ENCODE data around the gene FHIT. TPM values are rescaled to one million over a fixed set of nuclear protein-coding genes. Genes with fewer than 3 reads are reported as not detected.

Gene FHIT
- total RNA-seq, 1 donor from 2014 or later: 10.2 TPM

DNA sequence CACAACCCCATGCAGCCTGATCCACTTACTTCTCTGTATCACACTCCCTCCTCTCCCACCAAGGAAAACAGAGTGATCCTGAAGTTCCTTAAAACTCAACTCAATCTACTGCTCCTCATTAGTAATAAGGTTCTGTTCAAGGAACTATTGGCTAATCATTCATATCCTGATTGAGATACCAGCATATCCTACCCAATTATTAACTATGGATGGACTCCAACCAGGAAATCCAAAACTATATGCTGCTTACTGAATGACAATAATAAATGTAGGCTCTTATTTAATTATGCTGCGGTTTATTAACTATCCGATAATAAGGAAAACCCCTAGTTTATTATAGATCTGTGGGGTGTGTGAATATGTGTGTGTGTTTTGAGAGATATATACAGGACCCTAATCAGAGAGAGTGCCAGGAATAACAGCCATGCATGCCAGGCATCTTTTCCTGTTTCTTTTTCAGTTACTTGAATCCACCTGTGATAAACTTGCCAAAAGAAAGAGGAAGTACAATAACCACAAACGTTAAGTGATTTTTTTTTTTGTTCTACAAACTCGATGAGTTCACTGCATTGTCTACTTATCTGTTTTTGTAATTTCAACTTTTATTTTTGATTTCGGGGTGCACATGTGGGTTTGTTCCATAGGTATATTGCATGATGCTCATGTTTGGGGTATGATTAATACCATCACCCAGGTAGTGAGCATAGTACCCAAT lies 1169.7 kb downstream of the FHIT start:
- intact Hi-C loops (cut with DNase I): no loop called here
- ATAC-seq (no peak), DNase-seq (ENCODE audit: low spot score) (no peak)

DNA sequence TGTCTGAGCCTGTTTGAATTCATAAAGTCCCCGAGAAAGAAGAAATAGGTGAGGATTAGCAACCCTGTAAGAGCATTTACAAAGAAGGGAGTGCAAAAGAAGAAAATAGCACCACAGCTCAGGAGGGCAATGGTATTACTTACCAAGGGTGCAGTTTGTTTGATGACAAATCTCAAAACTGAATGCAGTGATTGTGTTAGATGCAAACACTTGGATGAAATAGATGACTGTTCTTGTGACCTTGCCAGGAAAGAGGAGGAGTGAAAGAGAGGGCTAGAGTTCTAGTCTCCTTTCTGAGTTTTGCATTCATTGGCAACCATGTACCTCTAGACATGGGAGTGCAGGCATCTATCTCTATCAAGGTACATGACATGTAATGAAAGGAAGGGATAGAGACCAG lies 1170.6 kb downstream of the FHIT start:
- DNase-seq (ENCODE audit: low spot score) (no peak), ATAC-seq (no peak)
- intact Hi-C loops (cut with DNase I): no loop called here

DNA sequence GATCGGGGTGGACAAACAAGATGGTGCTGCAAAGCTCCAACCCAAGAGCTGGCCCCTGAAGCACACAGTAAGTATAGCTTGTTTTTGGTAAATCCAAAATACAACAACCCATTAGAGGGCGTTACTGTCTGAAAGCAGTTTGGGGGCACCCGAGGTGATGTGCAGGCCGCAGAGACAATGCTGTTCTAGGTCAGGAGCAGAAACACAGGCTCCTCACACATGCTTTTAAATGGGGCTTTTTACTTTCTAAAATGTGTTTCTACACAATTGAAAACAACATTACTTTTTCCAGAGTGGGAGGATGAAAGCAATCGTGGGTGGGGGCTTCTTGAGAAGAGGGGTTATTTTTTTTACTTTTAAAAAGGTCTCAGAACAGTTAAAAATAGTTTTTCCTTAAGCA lies 1172.2 kb downstream of the FHIT start:
- intact Hi-C loops (cut with DNase I): no loop called here
- ATAC-seq (no peak), DNase-seq (ENCODE audit: low spot score) (no peak)

DNA sequence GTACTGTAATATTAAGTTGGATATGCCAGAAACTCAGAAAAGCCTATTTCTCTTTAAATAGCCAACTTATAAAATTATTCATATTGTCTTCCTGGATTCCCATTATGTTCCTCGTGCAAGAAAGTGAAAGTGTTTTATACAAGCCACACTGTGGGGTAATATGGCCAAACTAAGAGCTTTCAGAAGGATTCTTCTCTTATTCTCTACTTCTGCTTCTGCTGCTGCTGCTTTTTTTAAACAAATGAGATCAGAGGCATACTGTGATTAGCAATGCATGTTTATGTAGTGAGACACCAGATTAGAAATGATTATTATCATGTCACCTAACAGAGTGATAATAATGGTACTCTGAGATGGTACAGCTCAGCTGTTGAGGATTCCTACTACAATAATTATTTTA lies 1174.9 kb downstream of the FHIT start:
- intact Hi-C loops (cut with DNase I): no loop called here
- no peak for DNase-seq (ENCODE audit: low spot score)
- no peak for ATAC-seq

DNA sequence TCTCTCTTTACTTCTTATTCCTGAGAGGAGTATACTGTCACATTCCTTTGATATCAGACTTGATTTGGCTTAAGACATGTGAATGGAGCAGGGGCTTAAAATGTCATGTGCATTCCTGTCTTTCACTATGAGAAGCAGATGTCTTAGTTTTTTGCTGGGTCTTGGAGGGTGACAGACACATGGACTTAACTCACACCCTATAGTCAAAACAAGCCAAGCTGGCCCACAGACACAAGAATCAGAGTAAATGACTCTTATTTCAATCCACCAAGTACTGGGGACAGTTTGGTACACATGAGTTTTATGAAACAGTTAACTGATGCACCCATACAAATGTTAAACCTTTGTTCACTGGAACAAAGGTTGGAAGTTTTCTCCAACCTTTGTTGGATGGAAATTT lies 1177.3 kb downstream of the FHIT start:
- ATAC-seq: no peak
- intact Hi-C loops (cut with DNase I): no loop called here
- no peak for DNase-seq (ENCODE audit: low spot score)

DNA sequence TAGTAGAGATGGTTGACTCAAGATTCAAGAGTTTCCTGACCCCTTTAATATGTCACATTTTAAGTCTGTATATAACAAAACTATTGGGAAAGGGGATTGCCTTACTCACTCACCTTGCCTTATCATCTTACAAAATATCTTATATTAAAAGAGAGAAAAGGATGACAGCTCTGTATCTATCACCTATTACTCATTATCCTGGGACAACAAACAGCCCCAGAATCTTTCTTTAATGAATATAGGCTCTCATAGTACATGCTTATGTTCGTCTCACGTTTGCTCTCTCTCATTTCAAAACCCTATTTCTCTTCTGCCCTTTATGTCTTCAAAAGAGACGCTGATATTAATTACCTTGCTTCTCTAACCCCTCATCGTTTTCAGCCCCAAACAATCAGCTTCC lies 1178.0 kb downstream of the FHIT start:
- intact Hi-C loops (cut with DNase I): no loop called here

DNA sequence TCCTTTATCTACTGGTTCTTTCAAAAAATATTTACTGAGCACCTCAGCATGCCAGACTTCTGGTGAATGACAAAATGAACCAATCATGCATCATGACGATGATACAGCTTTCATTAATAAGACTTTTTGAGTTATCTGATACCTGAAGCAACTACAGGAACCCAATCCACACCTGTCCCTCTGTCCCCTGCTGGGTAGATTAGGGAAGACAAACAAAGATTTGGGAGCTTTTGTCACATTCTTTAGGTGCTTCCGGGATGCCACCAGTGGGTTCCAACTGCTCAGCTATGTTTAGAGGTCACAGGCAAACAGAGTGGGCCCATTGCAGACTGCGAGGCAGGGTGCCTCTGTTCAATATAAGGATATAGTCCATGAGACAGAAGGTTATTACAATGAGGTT lies 1180.9 kb downstream of the FHIT start:
- no peak for ATAC-seq
- DNase-seq (ENCODE audit: low spot score): no peak

More for the DNA sequence above, 1178.0 kb downstream of the FHIT start:
- DNase-seq (ENCODE audit: low spot score): no peak
- ATAC-seq: no peak

DNA sequence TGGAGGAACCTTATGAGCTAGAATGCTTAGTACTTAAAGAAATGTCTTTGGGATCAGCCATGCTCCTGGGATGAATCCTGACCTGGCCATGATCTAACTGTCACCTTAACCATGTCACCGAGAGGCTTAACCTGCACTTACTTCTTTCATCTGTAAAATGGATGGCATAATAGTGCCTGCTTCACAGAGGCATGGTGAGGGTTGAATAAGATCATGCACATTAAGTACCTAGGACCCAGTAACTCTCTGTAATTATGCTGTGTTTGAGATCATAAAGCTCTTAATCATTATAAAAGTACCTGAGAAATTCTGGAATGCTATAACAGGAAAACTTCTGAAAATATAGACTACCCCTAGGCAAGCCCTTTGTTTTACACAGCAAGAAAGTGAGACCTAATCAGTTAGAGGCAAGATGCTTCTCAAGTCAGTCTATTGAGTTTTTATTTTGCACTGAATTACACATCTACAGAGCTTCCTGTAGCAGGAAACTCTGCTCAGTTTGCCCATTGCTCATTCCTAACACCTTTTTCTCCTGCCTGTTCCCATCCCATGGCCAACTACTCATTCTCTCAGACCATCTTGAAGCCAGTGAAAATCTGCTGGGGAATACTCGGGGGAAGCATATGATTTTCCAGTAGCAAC lies 1185.9 kb downstream of the FHIT start:
- intact Hi-C loops (cut with DNase I): no loop called here
- DNase-seq (ENCODE audit: low spot score) (no peak), ATAC-seq (no peak)

More for the DNA sequence above, 1180.9 kb downstream of the FHIT start:
- intact Hi-C loops (cut with DNase I): no loop called here

DNA sequence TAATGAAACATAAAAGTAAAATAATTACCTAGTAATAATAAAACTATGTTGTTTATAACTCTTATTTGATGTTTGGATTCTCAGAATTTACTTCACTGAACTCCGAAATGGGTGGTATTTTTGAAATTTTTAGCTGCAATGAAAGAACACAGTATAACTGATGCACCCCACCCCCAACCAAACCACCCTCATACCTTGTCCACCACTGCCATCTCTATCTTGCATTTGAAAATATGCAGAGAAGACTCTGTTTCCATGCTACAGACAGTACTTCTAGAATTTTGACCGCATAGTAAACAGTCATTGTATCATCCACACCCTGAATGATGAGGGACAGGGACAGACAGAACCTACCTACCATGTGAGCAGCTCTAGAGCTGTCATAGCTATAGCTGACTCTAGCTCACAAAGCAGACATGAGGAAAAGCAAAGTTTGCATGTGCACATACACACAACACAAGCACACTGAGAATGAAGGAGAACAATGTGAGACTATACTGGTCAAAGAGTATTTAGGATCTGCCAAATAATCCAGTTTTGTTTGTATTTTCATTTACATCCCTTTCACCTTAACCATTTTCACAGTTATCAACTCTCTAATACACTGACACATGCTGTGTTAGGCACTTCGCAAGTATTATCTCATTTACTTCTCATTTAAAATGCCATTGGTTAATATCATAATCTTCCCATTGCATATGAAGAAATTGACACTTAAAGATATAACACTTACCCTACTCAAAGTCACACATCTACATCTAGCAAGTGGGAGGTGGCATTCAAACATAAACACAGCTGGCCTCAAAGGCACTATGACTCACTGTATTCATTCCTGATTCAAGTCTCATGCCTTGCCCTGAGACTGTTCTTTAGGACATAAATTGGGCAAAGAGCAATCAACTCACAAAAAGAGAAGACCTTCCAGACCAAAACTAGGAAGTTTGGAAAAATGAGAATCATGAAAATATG lies 1186.8 kb downstream of the FHIT start:
- intact Hi-C loops (cut with DNase I): no loop called here
- DNase-seq (ENCODE audit: low spot score) (no peak), ATAC-seq (no peak)

DNA sequence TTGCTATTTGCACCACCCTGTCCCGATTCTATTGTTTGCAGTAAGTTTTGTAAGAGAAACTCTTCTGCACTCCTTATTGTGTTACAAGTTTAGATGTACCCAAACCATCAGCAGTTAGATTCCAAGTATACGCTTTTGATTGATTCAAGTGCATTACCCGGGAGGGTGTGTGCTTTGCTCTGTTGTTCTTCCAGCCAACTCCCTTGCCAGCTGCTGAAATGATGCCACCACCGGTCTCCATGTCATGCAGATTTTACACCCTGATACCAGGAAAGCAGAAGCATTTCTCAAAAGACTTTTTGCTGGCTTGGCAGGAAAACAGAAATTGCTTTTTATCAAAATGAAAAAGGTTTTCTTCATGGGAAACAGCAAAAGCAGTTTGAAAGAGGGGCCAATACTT lies 1194.8 kb downstream of the FHIT start:
- intact Hi-C loops (cut with DNase I): no loop called here
- ATAC-seq (no peak), DNase-seq (ENCODE audit: low spot score) (no peak)

DNA sequence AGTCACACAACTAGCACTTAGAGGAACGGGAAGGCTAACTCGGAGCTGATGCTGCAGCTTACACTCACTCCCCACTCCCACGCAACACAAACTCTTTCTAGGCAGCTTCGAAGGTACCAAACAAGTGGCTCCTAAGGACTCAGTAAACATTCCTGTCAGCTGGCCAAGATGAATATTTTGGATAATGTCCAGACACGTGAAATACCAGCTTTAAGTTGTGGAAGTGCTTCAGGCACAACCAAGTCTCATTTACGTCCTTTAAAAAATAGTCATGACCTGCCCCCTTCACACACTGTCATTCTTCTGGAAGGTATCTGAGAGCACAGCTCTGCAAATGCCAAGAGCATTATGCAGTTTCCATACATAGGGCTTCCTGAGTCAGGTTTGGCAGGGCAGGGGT lies 1195.5 kb downstream of the FHIT start:
- ATAC-seq: no peak
- DNase-seq (ENCODE audit: low spot score): no peak
- intact Hi-C loops (cut with DNase I): no loop called here

DNA sequence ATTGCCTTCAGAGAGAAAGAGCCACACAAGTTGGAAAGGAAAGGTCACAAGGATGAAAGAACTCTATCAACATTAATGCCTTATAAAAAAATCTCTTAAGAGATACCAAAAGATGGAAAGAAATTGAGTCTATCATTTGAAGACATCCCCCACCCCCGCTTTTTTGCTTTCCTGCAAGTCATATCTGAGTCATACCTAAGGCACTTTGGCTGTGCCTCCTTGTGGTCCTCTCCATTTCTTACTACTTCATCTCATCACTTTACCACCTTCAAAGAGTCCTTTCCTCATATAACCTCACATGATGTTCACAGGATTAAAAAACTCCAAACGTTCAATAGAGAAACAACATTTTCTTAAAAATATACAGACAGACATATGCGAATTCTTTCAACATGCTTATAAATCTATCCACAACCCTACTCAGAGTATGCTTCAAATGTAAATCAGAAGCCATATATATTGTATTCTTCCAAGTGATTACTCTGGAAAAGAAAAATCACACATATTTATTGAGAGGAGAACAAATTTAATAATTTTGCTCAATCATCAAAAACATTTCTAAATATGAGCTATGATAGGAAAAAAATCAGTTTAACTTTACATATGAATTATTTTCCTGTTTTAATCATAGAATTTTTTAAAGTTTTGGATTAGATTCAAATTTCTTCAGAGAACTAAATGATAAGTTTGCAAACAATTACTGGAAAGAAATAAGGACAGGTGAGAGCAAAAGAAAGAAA lies 1197.6 kb downstream of the FHIT start:
- intact Hi-C loops (cut with DNase I): no loop called here
- ATAC-seq: no peak
- no peak for DNase-seq (ENCODE audit: low spot score)

DNA sequence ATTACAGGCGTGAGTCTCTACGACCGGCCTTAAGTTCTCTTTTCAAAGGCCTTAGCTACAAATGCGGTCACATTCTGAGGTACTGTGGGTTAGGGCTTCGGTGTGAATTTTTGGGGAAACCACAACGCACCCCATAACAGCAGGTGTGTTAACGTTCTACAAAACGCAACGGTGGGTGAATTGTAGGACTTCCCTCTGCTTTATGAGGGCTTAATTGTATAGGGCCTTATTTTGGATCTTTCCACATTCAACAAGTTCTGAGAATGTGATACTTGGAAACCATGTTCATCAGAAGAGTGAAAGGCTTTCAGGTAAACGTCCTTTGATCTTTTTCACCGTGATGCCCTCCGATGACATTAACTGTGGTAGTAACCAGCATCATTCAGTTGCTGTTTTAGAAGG lies 1202.8 kb downstream of the FHIT start:
- intact Hi-C loops (cut with DNase I): no loop called here
- no peak for ATAC-seq
- DNase-seq (ENCODE audit: low spot score): no peak

DNA sequence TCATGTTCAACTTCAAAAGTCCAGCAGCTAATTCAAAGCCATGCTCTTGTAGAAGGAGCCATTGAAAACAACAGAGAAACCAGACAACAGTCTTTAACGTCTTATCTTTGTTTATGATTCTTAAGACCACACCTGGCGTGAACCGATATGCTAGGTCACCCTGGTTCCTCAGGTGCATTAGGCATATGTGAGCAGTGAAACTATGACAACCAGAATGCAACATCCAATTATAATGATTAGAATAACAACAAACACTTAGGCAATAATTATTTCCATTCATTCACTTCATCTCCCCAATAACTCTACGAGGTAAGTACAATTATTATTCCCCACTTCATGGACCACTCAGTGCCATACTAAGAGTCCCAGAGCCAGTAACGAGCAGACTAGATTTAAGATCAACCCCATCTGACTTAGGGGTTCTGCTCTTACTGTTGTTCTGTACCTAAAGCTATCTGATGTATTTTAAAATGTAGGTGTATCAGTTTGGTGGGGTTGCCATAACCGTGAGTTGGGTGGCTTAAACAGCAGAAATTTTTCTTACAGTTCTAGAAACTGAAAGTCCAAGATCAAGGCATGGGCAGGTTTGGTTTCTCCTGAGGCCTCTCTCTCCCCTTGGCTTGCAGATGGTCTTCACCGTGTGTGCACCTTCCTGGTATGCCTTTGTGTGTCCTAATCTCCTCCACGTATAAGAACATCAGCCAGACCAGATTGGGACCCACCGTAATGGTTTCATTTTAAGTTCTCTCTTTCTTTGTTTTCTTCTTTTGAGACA lies 1203.6 kb downstream of the FHIT start:
- DNase-seq (ENCODE audit: low spot score) (no peak), ATAC-seq (no peak)
- intact Hi-C loops (cut with DNase I): no loop called here

DNA sequence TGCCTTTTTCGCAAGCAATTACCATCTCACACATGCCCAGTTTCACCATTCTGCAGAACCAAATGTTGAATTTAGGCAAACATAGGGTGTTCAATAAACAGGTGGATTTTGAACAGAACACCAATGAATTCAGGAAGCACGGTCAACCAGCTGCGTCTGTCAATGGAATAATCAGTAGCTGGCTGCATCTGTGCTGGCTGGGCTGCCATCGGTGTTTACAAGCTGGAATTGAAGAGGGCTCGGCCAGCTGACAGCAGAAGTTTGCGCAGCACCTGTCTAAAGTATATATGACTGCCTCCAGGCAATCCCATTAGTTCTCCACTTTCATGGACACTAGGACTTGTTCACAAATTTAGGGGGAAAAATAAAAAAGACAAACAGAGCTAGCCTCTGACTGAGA lies 1205.0 kb downstream of the FHIT start:
- ATAC-seq: no peak
- DNase-seq (ENCODE audit: low spot score): no peak
- intact Hi-C loops (cut with DNase I): no loop called here

DNA sequence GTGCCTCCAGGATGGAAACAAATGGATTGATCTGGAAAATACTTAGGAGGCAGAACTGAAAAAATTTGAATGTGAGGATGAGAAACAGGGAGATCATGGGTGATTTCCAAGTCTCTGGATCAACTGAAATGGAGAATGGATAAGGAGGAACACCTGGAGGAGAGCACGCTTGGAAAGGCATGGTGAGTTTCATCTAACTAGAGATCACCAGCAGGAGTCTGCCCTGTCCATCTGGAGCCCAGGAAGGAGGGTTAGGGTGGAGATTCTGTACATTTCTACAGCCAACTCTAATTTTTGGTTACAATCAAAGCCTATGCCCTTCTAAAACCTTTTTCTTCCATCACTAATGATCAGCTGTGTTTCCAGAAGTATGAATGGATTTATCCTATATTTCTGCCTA lies 1205.6 kb downstream of the FHIT start:
- DNase-seq (ENCODE audit: low spot score): no peak
- no peak for ATAC-seq

DNA sequence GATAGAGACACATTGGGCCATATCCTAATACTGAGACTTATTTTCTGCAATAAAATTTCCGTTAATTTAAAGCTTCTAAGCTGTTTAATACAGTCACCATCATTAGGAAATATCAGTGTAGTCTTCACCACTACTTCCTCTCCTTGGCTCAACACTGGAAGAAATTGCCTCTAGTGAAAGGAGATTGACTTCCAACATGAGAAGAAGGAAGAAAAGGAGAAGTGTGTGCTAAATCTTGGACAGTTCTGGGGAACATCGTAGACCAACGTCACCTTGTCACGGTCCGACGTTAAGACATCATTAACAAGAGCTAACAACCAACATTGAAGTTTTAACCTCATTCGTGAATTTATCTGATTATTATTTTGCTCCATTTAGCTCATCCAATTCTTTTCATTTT lies 1214.4 kb downstream of the FHIT start:
- no peak for ATAC-seq
- no peak for DNase-seq (ENCODE audit: low spot score)
- intact Hi-C loops (cut with DNase I): no loop called here

More for the DNA sequence above, 1205.6 kb downstream of the FHIT start:
- intact Hi-C loops (cut with DNase I): no loop called here

DNA sequence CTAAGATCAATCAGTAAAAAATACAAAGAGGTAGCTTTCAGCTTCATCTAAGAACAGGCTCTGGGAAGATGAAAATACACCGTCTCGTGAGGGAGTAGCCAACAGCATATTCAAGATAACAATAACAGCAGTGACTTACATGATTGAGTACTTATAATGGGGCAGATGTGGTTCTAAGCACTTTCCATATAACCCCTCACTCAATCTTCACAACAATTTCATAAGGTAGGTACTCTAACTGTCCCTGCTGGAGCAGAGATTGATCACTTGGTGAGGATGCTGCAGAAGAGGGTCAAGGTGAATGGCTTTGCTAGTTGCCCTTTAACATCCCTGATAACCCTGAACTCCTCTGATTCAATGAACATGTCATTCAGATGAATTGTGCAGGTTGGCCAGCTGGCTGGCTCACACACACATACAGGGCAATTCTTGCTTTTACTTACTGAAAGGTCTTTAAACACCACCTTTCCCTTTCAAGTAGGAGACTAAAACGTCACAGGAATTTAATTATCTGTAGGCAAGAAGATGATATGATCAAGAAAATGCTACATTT lies 1217.3 kb downstream of the FHIT start:
- no peak for DNase-seq (ENCODE audit: low spot score)
- no peak for ATAC-seq
- intact Hi-C loops (cut with DNase I): no loop called here

Measured in sciatic nerve (tissue), 2 donors.